Islet of Langerhans (tissue), 1 donor: ENCODE data around the gene MRGPRF.
"Not testable (repeated sequence)": the region's sequence is repeated elsewhere in the genome, so short reads cannot be mapped to it uniquely, and the experiment has no call there.

Experiments
- FAIRE-seq: peaks from one replicate; lab custom pipeline; 2011; peaks lifted over from hg19 to GRCh38; lab: Jason Lieb, UNC

The MRGPRF gene

DNA sequence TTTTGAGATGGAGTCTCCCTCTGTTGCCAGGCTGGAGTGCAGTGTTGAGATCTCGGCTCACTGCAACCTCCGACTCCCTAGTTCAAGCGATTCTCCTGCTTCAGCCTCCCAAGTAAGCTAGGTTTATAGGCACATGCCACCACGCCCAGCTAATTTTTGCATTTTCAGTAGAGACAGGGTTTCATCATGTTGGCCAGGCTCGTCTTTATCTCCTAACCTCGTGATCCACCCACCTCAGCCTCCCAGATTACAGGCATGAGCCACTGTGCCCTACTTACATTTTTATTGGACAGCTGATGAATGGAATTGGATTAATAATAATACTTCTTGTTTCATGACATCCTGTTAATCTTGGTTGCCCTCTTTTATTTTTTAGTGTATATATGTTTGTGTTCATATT lies 29.2 kb downstream of the MRGPRF start:
- no peak for FAIRE-seq

DNA sequence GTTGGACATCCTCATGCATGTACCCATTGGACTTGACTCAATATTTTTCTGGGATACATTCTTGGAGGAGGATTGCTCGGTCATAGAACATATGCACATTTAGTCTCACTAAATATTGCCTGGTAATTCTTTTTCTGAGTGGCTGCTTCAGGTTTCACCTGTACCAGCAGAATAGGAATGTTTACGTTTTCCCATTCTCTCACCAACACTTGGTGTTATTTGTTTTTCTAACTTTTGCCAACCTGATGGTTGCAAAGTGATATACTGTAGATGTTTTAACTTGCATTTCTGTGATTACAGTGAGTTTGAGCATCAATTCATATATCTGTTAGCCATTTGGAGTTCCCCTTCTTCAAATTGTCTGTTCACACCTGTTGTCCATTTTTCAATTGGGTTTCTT lies 30.9 kb downstream of the MRGPRF start:
- no peak for FAIRE-seq

DNA sequence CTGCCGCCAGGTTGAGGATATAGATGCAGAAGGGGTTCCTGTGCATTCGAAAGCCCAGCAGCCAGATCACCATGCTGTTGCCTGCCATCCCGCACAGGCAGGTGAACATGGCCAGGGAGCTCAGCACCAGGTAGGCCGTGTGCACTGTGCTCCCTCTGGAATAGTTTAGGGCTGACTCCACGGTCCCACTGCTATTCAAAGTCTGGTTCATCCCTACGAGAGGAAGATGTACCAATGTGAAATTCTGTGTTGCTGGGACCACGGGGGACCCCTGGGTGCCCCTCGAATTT lies 32.3 kb downstream of the MRGPRF start, which contains the start of gene MRGPRD:
TSS of gene MRGPRD (minus strand) at position 211 of the 290 bp plus-strand sequence. CDS start at position 211, 0 bp downstream.
- no peak for FAIRE-seq

GRCh38 chr11:68979931-68980775 lies 32.9 kb downstream of the MRGPRF start:
- FAIRE-seq: no peak

DNA sequence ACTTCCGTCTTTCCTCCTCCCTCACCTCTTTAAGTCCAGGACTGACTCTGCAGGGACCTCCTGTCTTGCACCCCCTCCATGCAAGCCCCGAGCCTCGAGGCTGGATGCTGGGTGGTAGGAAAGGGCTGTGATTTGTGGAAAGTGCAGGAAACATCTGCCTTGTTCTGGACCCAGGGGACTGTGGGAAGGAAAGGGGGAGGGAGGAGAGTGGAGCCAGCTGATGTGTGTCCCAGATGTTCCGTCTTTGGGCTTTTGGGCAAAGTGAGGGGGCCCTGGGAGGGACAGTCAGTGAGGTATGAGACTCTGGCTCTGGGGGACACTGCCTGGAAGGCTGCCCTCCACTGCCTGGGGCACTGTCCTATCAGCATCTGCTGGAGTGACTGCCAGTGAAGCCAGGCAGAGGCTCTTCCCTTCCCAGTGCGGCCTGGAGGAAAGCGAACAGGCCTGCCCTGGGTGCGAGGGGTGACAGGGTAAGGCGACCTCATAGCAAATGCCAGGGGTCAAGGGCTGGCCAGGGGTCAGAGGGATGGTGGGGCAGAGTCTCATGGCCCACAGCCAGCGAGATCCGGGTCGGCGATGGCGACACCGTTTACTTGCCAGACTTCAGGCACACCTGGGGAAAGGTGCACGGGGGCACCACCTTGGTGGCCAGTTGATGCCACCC lies 34.0 kb downstream of the MRGPRF start:
- no peak for FAIRE-seq

GRCh38 chr11:68978626-68978930 lies 34.5 kb downstream of the MRGPRF start:
- no peak for FAIRE-seq

DNA sequence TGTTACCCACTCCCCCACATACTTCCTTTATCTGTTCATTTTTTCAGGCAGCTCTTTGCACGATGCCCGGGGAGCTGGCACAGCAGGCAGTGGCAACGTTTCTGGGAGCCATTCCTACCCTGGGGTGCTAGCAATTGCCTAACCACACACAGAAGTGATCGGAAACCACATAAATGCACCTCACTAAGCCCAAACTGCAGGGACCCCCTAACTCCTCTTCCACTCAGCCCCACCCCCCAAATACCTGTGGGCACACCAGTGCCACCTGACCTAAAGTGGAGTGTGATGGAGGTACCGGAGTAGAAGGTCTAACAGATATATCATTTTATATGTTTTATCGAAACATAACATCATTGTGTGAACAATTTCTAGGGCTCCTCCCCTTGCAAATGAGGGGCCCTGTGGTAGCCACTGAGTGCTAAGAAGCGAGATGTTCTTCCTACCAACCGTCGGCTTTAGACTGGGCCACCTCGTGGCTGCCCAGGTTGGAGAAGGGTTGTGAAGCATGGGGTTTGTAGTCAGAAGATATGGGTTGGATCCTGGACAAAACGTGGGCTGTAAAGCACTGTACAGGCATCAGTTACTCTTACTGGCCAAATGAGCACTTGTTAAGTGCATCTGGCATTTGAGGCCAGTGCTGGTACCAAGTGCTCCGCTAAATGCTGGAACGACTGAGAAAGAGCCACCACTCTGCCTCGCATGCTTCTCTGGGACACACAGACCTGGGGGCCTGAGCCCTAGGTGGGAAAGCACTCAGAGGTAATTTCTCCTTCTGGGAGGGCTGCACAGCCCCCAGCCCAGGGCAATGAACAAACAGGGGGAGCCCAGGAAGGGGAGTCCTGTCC lies 35.0 kb downstream of the MRGPRF start:
- no peak for FAIRE-seq

DNA sequence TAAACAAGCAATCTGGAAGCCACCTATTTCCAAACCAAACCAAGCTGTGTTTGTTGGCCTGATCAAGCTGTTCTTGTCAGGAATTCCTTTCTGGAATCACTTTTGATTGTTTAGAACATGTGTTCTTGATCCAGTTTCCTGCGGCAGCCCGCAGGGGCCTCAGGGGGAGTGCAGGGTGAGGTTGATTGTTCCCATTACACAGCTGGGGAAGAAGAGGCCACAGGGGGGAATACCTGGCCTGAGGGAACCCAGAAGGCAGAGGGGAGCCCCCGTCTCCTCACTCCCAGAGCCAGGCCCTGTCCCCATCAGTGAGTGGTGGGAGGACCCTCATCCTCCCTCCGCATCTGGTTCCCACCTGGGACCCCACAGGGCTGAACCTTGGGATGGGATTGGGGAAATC lies 36.5 kb downstream of the MRGPRF start:
- FAIRE-seq: no peak

DNA sequence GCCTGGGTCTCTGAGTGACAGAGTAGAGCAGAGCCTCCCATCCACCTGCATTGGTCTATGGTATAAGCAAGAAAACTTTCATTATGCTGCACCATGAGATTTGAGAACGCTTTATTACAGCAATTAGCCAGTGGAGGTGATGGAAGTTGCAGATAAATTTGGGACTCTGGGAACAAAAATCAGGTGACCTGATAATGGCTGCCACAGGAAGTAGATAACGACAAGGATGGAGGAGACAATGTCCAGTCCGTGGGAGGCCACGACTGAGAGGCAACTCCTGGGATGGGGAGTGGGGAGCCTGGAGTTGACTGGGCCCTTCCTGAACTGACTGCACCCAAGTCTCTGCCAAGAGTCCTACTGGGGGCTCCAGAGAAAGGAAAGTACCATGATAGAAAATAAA lies 37.0 kb downstream of the MRGPRF start:
- no peak for FAIRE-seq

DNA sequence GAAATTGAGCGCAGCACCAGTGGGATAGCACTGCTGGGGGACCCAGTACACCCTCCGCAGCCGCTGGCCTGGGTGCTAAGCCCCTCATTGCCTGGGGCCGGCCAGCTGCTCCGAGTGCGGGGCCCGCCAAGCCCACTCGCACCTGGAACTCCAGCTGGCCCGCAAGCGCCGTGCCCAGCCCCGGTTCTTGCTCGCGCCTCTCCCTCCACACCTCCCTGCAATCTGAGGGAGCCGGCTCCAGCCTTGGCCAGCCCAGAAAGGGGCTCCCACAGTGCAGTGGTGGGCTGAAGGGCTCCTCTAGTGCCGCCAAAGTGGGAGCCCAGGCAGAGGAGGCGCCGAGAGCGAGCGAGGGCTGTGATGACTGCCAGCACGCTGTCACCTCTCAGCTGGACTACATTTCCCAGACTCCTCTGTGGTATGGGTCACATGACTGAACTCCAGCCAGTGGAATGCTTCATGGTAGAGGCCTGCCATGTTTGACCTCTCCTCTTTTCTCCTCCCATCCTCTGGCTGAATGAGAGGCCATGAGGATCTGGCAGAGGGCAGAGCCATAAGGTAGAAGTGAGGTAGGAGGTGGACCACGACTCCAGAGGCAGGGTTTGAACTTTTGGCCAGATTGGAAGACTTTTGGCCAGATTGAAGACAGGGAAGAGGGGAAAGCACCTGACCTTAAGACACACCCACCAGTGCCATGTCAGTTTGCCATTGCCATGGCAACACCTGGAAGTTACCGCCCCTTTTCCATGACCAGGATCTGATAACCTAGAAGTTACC lies 38.4 kb downstream of the MRGPRF start:
- FAIRE-seq: no peak

GRCh38 chr11:68973706-68974105 lies 39.3 kb downstream of the MRGPRF start:
- not testable (repeated sequence) for FAIRE-seq

DNA sequence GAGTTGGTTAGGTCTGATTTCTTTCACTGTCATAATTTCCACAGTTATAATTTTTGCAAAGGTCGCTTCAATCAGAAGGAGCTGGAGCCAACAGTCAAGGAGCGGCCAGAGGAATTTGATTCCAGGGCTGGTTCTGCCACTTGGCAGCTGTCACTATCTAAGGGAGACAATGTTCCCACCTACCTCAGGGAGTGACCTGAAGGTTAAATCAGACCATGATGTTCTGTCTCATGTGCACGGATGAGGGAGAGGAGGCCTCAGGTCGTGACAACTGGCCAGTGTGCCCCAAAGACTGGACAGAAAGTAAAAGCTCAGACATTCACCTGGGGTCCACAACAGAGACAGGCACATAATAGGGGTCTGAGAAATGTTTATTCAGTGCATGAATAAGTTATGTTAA lies 39.8 kb downstream of the MRGPRF start:
- no peak for FAIRE-seq

DNA sequence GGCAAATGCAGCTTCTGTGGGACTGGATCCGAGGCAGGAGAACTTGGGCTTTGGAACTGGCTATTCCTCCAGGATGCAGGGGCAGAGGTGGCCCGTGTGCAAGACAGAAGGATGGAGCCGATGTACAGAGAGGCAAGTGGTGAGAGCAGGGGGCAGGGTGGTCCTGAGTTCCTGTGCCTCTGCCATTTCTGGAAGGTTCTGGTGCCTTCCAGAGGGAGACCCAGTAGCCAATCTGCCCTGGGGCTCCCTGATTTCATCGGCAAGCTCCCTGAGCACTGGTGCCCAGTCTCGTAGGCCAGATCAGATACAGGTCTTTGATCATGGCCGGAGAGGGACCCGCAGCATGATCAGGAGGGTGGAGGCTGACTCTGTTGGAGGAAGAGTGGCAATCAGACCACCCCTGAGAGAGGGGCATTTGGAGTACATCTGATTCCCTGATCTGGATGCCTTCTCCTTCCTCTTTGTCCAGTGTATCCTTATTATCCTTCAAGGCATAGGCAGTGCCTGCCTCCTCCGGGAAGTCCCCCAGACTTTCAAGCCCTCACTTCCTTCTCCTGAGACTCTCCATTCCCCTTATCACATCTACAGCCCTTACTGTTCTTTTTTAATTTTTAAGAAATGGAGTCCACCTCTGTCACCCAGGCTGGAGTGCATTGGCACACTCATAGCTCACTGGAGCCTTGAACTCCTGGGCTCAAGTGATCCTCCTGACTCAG lies 42.0 kb downstream of the MRGPRF start:
- no peak for FAIRE-seq

DNA sequence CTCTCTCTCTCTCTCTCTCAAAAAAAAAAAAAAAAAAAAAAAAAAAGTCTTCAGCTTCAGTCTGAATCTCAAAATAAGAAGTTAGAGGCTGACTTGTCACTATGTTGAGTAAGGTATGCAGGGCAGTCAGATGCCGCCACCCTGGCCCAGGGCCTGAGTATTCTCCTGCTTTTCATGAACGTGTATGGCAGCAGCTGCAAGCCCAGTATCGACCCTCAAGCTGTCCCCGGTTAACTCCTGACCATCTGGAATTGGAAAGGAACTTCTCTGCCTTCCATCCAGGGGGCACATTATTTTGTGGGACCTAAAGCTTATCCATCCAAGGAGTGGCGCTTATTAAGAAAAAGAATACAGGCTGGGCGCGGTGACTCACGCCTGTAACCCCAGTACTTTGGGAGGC lies 43.7 kb downstream of the MRGPRF start:
- FAIRE-seq: no peak

- no peak for FAIRE-seq
Measured at GRCh38 chr11:68968306-68969250, 44.5 kb downstream of the MRGPRF start.

DNA sequence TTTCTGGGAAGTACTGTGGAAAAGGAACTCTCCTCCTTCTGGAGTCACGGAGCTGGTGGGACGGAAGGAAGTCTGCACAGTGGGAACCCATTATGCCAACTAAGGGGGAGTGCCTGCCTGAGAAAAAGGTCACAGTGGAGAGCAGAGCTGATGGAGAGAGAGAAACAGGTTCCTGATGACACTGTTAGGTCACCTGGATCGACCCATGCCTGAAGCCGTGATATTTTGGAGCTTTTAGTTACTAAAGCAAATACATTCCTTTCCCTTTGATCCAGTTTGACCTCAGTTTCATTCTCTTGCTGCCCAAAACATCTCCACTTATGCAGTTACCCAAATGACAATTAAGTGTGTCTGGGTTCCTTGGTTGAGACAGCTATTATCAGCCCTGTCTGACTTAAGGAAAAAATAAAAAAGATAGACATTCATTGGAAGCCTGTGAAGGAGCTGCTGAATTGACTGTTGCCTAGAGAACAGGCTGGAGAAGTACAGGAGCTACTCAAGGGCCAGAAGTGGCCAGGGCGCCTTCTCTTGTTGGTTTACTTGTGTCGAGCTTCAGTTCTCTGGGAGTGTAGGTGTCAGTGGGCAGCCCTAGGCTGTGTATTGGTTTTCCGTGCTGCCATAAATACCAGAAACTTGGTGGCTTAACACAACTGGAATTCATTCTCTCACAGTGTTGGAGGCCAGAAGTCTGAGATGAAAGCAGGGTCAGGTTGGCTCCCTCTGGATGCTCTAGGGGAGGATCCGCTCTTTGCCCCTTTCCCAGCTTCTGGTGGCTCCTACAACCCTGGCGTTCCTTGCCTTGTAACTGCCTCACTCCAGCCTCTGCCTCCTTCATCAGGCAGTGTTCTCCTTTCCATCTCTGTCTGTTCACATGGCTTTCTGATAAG lies 45.9 kb downstream of the MRGPRF start:
- no peak for FAIRE-seq

GRCh38 chr11:68965901-68966853 lies 46.9 kb downstream of the MRGPRF start:
- no peak for FAIRE-seq

DNA sequence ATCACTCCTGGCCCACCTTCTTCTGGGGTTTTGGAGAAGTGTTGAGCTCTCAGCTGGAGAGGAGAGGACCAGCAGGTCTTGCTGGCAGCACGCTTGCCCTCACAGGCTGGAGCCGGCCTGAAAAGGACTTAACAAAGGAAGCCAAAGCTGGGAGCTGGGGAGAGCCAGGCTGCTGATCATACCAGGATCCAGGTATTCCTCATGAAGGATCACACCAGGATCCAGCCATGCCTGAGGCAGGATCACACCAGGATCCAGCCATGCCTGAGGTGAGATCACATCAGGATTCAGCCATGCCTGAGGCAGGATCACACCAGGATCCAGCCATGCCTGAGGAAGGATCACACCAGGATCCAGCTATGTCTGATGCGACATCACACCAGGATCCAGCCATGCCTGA lies 49.3 kb downstream of the MRGPRF start:
- no peak for FAIRE-seq
